Caco-2 (cell line): Measurements from ENCODE around the gene AKR1E2. TPM values are rescaled to one million over a fixed set of nuclear protein-coding genes. Genes with fewer than 3 reads are reported as not detected.

ENCODE experiments used
- BruUV-seq: library from RNA; stranded (reverse); fragments of 400-500 nt; replicated peaks from 2 replicates; lab custom pipeline; 2021; lab: Mats Ljungman, UMichigan
- CTCF ChIA-PET: fragments of 300-600 bp; sonication (Branson Sonifier 250); formaldehyde crosslinking; loops from one replicate; lab custom pipeline; 2022; ENCODE audit warnings: antibody characterized with exemption; lab: Charles Lee
- POLR2A ChIA-PET: fragments of 300-600 bp; sonication (Branson Sonifier 250); formaldehyde crosslinking; loops from one replicate; lab custom pipeline; 2022; ENCODE audit warnings: antibody characterized with exemption; lab: Charles Lee
- DNase-seq, 2 experiments: peaks; one replicate each; pipeline versions ENCODE4 v3.0.0 to v3.0.0-alpha.2; 2020 to 2022
- H3K27me3 ChIP-seq: replicated peaks from 2 replicates; pipeline ENCODE4 v1.6.0; 2011; ENCODE audit warnings: low read length; ENCODE audit not compliant: control insufficient read depth, insufficient read depth
- H3K36me3 ChIP-seq: 2 replicates; pipeline ENCODE4 v1.5.1; 2011; ENCODE audit warnings: low read length; ENCODE audit not compliant: control insufficient read depth, insufficient read depth
- H3K4me1 ChIP-seq: fragments of 250-450 bp; sonication (Bioruptor Pico); 2 replicates; pipeline ENCODE4 v1.5.1; 2020; ENCODE audit warnings: mild to moderate bottlenecking
- H3K4me3 ChIP-seq: 2 replicates; pipeline ENCODE4 v1.5.1; 2011; ENCODE audit warnings: low read depth, mild to moderate bottlenecking, control low read depth, low read length
- H3K9me3 ChIP-seq: fragments of 250-450 bp; sonication (Bioruptor Pico); 2 replicates; pipeline ENCODE4 v1.5.1; 2020; ENCODE audit warnings: mild to moderate bottlenecking, moderate library complexity
- H3K27ac Mint-ChIP-seq: one replicate; pipeline ENCODE4 v1.8.0; 2022; ENCODE audit warnings: mixed read lengths; ENCODE audit not compliant: unreplicated experiment
- H3K27me3 Mint-ChIP-seq: one replicate; pipeline ENCODE4 v1.8.0; 2022; ENCODE audit warnings: mixed read lengths; ENCODE audit not compliant: insufficient read depth, unreplicated experiment
- H3K36me3 Mint-ChIP-seq: one replicate; pipeline ENCODE4 v1.8.0; 2022; ENCODE audit warnings: mild to moderate bottlenecking, mixed read lengths; ENCODE audit not compliant: insufficient read depth, unreplicated experiment
- H3K4me1 Mint-ChIP-seq: one replicate; pipeline ENCODE4 v1.8.0; 2022; ENCODE audit warnings: low read depth, mixed read lengths; ENCODE audit not compliant: unreplicated experiment
- H3K4me3 Mint-ChIP-seq: one replicate; pipeline ENCODE4 v1.8.0; 2022; ENCODE audit warnings: mild to moderate bottlenecking, moderate library complexity, mixed read lengths; ENCODE audit not compliant: unreplicated experiment
- H3K9me3 Mint-ChIP-seq: one replicate; pipeline ENCODE4 v1.8.0; 2022; ENCODE audit warnings: mixed read lengths; ENCODE audit not compliant: unreplicated experiment
- intact Hi-C: fragments of 100-400 bp; cut with micrococcal nuclease; formaldehyde crosslinking; loops from one replicate; pipeline ENCODE4 v1.10.0; 2022; ENCODE audit not compliant: unreplicated experiment
- total RNA-seq: library from RNA; stranded (reverse); gene quantifications from 2 replicates; pipeline ENCODE4 v1.2.3, GENCODE V29; 2022
- TF ChIP-seq, protein P1 (sequence below), 2 experiments: fragments of 200-600 bp in 1 of 2; IDR thresholded peaks; 1 replicate in 1 of 2; 2 replicates in 1 of 2; pipeline versions ENCODE4 v1.5.1 to v1.8.0; 2011 to 2022; ENCODE audit warnings: antibody characterized with exemption in 1 of 2, control low read depth in 1 of 2, inconsistent platforms in 1 of 2, low read depth in 1 of 2, low read length in 1 of 2, mild to moderate bottlenecking in 1 of 2, moderate library complexity in 1 of 2; ENCODE audit not compliant: insufficient read depth in 1 of 2, severe bottlenecking in 1 of 2, unreplicated experiment in 1 of 2

AKR1E2 gene
- total RNA-seq, 1 experiment from 2014 or later = 68.3 TPM

DNA sequence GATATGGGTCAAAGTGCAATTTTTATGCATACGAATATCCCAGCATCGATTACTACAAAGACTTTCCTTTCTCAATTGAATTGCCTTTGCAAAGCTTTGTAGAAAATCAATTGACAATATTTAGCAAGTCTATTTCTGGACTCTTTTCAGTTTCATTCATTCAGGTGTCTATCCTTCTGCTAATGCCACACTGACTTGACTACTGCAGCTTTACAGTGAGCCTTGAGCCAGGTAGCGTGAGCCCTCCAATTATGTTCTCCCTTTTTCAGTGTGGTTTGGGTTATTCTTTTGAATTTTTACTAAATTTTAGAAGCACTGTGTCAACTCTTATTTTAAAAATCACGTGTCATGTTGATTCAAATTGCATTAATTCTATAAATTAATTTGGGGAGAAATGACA is 19.5 kb upstream of the AKR1E2 start:
- H3K27me3 ChIP-seq = no peaks in the 10 kb centered on the region
- H3K4me3 ChIP-seq = no peak overlapping the region
- ChIA-PET POLR2A (no interaction called here), CTCF (interaction anchor here (0.7 kb wide), 1 partner anchor 178 kb away, joined by 4 read pairs; no protein-coding TSS in a partner anchor)
- intact Hi-C loops = no loop called here
- Mint-ChIP-seq H3K9me3 (no peaks in the 10 kb centered on the region), H3K4me1 (no peaks in the 10 kb centered on the region), H3K27me3 (no peaks in the 10 kb centered on the region), H3K36me3 (no peaks in the 10 kb centered on the region), H3K4me3 (no peak overlapping the region), H3K27ac (no peak overlapping the region)
- no peak for DNase-seq
- BruUV-seq = no TSS peak
- TF ChIP-seq, protein P1, sequence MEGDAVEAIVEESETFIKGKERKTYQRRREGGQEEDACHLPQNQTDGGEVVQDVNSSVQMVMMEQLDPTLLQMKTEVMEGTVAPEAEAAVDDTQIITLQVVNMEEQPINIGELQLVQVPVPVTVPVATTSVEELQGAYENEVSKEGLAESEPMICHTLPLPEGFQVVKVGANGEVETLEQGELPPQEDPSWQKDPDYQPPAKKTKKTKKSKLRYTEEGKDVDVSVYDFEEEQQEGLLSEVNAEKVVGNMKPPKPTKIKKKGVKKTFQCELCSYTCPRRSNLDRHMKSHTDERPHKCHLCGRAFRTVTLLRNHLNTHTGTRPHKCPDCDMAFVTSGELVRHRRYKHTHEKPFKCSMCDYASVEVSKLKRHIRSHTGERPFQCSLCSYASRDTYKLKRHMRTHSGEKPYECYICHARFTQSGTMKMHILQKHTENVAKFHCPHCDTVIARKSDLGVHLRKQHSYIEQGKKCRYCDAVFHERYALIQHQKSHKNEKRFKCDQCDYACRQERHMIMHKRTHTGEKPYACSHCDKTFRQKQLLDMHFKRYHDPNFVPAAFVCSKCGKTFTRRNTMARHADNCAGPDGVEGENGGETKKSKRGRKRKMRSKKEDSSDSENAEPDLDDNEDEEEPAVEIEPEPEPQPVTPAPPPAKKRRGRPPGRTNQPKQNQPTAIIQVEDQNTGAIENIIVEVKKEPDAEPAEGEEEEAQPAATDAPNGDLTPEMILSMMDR (IDR thresholded peaks at IDR 0.05; ENCODE audit: insufficient read depth in 1 of 2, low read depth in 1 of 2, low read length in 1 of 2, severe bottlenecking in 1 of 2, unreplicated experiment in 1 of 2) = no peak
- no peaks in the 10 kb centered on the region for H3K36me3 ChIP-seq
- H3K4me1 ChIP-seq = 0 out of 2 replicates have a peak, but pooled peaks cover 2% of the 10 kb centered on the region
- no peaks in the 10 kb centered on the region for H3K9me3 ChIP-seq

DNA sequence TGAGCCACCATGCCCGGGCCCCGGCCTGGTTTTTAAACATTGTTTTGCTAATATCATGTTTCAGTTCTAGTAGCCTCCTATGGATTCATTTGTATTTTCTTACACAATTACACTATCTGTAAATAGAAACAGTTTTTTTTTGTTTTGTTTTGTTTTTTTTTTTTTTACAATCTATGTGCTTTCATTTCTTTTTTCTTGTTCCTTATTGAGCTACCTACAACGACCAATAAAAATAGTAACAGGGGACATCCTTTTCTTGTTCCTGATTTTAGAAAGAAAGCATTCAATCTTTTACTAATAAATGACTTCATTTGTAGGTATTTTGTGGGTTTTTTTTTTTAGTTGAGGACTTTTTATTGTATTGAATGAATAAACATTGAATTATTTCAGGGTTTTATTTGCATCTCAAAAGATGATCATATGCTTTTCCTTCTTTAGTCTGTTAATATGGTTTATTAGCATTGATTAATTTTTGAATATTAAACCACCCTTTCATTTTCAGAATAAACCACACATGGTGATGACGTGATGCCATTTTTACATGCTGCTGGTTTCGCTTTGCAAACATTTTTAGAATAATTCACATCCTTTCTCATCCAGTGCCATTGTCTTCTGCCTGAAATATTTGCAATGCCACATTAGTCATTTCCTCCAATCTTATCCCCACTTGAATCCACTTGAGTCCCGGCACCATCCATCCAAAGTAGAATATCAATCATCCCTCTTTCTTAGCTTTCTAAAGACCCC is 18.1 kb upstream of the AKR1E2 start:
- no TSS peak for BruUV-seq
- Histone ChIP-seq H3K4me1 (0 out of 2 replicates have a peak, but pooled peaks cover 2% of the 10 kb centered on the region), H3K4me3 (no peak overlapping the region), H3K27me3 (no peaks in the 10 kb centered on the region), H3K36me3 (no peaks in the 10 kb centered on the region), H3K9me3 (no peaks in the 10 kb centered on the region)
- Mint-ChIP-seq H3K27me3 (no peaks in the 10 kb centered on the region), H3K27ac (no peak overlapping the region), H3K9me3 (no peaks in the 10 kb centered on the region), H3K4me3 (no peak overlapping the region), H3K36me3 (no peaks in the 10 kb centered on the region), H3K4me1 (no peaks in the 10 kb centered on the region)
- ChIA-PET POLR2A (interaction anchor here (0.6 kb wide), 1 partner anchor 18 kb away, joined by 3 read pairs; no protein-coding TSS in a partner anchor), CTCF (interaction anchor here (0.7 kb wide), 1 partner anchor 797 kb away, joined by 3 read pairs; no protein-coding TSS in a partner anchor)
- no peak for DNase-seq
- TF ChIP-seq, protein P1 (IDR thresholded peaks at IDR 0.05; ENCODE audit: insufficient read depth in 1 of 2, low read depth in 1 of 2, low read length in 1 of 2, severe bottlenecking in 1 of 2, unreplicated experiment in 1 of 2) = no peak
- intact Hi-C loops = no loop called here

DNA sequence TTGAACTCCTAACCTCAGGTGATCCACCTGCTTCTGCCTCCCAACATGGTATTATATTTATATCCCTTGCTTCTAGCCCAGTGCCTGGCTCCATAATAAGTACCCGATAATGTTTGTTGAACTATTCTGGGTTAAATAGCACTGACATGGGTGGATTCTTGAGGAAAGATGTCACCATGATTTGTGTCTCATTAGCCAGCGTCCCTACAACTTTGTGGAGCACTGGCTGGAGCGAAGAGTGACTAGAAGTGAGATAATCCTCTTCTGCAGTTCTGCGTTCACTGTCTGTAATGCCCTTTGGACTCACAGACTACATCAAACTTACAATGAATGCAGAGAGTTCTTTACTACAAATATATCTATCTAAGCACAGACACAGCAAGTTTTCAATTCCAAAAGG is 16.9 kb upstream of the AKR1E2 start:
- CTCF ChIA-PET = no interaction called here
- POLR2A ChIA-PET = no interaction called here

More for the DNA sequence above, 16.9 kb upstream of the AKR1E2 start:
- H3K36me3 Mint-ChIP-seq = no peaks in the 10 kb centered on the region
- no peaks in the 10 kb centered on the region for H3K9me3 Mint-ChIP-seq
- Histone ChIP-seq H3K9me3 (no peaks in the 10 kb centered on the region), H3K4me3 (no peak overlapping the region), H3K36me3 (no peaks in the 10 kb centered on the region), H3K27me3 (no peaks in the 10 kb centered on the region), H3K4me1 (0 out of 2 replicates have a peak, but pooled peaks cover 2% of the 10 kb centered on the region)
- intact Hi-C loops = no loop called here
- no peaks in the 10 kb centered on the region for H3K27me3 Mint-ChIP-seq
- no peak overlapping the region for H3K27ac Mint-ChIP-seq
- no peaks in the 10 kb centered on the region for H3K4me1 Mint-ChIP-seq
- H3K4me3 Mint-ChIP-seq = no peak overlapping the region
- TF ChIP-seq, protein P1 (IDR thresholded peaks at IDR 0.05; ENCODE audit: insufficient read depth in 1 of 2, low read depth in 1 of 2, low read length in 1 of 2, severe bottlenecking in 1 of 2, unreplicated experiment in 1 of 2) = no peak
- no peak for DNase-seq
- no TSS peak for BruUV-seq
